Smooth muscle cell (in vitro differentiated cells): ENCODE data around the gene MUC16. TPM values are rescaled to one million over a fixed set of nuclear protein-coding genes. Genes with fewer than 3 reads are reported as not detected.
A peak's percentile ranks its signal among the peaks of the same experiment; 100 is the strongest.

ENCODE experiments used
- DNase-seq: peaks from one replicate; lab custom pipeline; 2025; ENCODE audit not compliant: unreplicated experiment; lab: John Stamatoyannopoulos, UW
- H2AFZ ChIP-seq: fragments of 200-600 bp; sonication (generic); 2 replicates; pipeline ENCODE4 v1.6.0; 2016; ENCODE audit warnings: antibody characterized with exemption, low read depth, mild to moderate bottlenecking
- H3F3A ChIP-seq: fragments of 200-600 bp; sonication (generic); 2 replicates; pipeline ENCODE4 v1.6.0; 2017; ENCODE audit warnings: antibody characterized with exemption, low read depth
- H3K27ac ChIP-seq: fragments of 200-600 bp; sonication (generic); 2 replicates; pipeline ENCODE4 v1.5.1; 2016; ENCODE audit warnings: low read depth, mild to moderate bottlenecking
- H3K27me3 ChIP-seq: fragments of 200-600 bp; sonication (generic); 2 replicates; pipeline ENCODE4 v1.6.1; 2016; ENCODE audit warnings: low read depth, mild to moderate bottlenecking
- H3K36me3 ChIP-seq: fragments of 200-600 bp; sonication (generic); 2 replicates; pipeline ENCODE4 v1.5.1; 2016; ENCODE audit warnings: low read depth
- H3K4me1 ChIP-seq: fragments of 200-600 bp; sonication (generic); 2 replicates; pipeline ENCODE4 v1.5.1; 2016; ENCODE audit warnings: low read depth
- H3K4me2 ChIP-seq: fragments of 200-600 bp; sonication (generic); 2 replicates; pipeline ENCODE4 v1.6.0; 2016; ENCODE audit warnings: mild to moderate bottlenecking
- H3K4me3 ChIP-seq: fragments of 200-600 bp; sonication (generic); 2 replicates; pipeline ENCODE4 v1.5.1; 2016; ENCODE audit warnings: mild to moderate bottlenecking
- H3K79me2 ChIP-seq: fragments of 200-600 bp; sonication (generic); 2 replicates; pipeline ENCODE4 v1.6.0; 2016; ENCODE audit warnings: low read depth, mild to moderate bottlenecking
- H3K9ac ChIP-seq: fragments of 200-600 bp; sonication (generic); 2 replicates; pipeline ENCODE4 v1.6.0; 2016; ENCODE audit warnings: low read depth
- H3K9me3 ChIP-seq: fragments of 200-600 bp; sonication (generic); replicated peaks from 2 replicates; pipeline ENCODE4 v1.5.1; 2016; ENCODE audit warnings: low read depth
- H4K20me1 ChIP-seq: fragments of 200-600 bp; sonication (generic); 2 replicates; pipeline ENCODE4 v1.6.0; 2016; ENCODE audit warnings: low read depth
- WGBS: methylation state at CpG from one replicate; pipeline ENCODE4 v1.1.7; 2016; ENCODE audit warnings: low lambda C conversion rate; 5-methylcytosine and 5-hydroxymethylcytosine counted together
- polyA plus RNA-seq: library from polyadenylated mRNA; unstranded; fragments of >200 nt; fragmentation: Nextera tagmentation; extraction: Ambion mirVana; gene quantifications from 2 replicates; pipeline ENCODE4 v1.2.1, GENCODE V29; 2016
- total RNA-seq: library from RNA; depleted of rRNA; stranded (reverse); fragments of >200 nt; gene quantifications from 2 replicates; pipeline ENCODE4 v1.2.3, GENCODE V29; 2014
- TF ChIP-seq, protein P1 (sequence below): fragments of 200-600 bp; sonication (generic); IDR thresholded peaks from 2 replicates; pipeline ENCODE4 v1.5.1; 2017; ENCODE audit warnings: borderline replicate concordance, mild to moderate bottlenecking, antibody characterized with exemption; ENCODE audit not compliant: insufficient read depth, poor library complexity, severe bottlenecking

MUC16 gene
- total and polyA plus RNA-seq, 2 experiments from 2014 or later: 0.04 TPM; not detected in 1

DNA sequence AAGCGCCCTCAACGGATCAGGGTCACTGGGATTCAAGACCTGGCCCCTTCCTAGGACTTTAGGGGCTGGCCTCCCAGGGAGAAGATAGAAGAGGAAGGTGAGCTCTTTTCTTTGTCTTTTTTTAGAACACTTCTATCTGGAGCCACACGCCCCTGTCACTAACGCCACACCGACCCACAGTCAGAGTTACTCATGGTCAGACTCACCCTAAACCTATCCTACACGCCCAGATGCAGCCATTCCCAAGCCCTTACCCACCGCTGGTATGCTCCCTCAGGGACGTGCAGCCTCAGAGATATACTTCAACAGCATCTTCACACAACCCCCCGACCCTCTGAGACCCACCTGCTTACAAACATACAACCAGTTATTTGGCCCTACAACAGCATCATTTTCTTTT, 29.9 kb upstream of the MUC16 start:
- 70% methylated on average over 9 of the region's 9 CpGs for WGBS

DNA sequence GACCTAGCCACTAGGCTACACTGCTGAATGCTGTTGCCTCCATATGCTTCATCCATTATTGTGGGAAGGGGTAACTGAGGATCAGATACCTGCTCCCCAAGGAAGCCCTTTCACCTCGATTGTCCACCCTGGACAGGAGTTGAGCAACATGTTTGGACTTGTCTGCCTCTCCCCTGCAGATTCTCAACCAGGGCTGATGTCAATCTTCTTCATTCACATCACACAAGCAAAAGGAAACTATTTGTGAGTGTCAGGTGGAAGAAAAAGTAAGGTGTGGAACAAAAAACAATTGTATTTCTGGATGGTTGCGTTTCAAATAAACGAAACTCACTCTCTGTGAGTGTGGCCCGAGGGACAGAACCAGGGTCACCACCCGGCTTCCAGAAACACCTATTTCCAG, 29.5 kb upstream of the MUC16 start:
- TF ChIP-seq, protein P1, sequence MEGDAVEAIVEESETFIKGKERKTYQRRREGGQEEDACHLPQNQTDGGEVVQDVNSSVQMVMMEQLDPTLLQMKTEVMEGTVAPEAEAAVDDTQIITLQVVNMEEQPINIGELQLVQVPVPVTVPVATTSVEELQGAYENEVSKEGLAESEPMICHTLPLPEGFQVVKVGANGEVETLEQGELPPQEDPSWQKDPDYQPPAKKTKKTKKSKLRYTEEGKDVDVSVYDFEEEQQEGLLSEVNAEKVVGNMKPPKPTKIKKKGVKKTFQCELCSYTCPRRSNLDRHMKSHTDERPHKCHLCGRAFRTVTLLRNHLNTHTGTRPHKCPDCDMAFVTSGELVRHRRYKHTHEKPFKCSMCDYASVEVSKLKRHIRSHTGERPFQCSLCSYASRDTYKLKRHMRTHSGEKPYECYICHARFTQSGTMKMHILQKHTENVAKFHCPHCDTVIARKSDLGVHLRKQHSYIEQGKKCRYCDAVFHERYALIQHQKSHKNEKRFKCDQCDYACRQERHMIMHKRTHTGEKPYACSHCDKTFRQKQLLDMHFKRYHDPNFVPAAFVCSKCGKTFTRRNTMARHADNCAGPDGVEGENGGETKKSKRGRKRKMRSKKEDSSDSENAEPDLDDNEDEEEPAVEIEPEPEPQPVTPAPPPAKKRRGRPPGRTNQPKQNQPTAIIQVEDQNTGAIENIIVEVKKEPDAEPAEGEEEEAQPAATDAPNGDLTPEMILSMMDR: no peak
- peak overlapping the region; percentile 48 for H3K9ac ChIP-seq
- H3K4me2 ChIP-seq: no peak overlapping the region
- H3K27me3 ChIP-seq: no peaks in the 10 kb centered on the region
- no peaks in the 10 kb centered on the region for H3K36me3 ChIP-seq
- DNase-seq: no peak
- H3F3A ChIP-seq: no peaks in the 10 kb centered on the region
- no peak overlapping the region for H2AFZ ChIP-seq
- H3K9me3 ChIP-seq: no peaks in the 10 kb centered on the region
- no peaks in the 10 kb centered on the region for H3K4me1 ChIP-seq
- no peaks in the 10 kb centered on the region for H3K79me2 ChIP-seq
- H3K27ac ChIP-seq: peak overlapping the region; percentile 78
- no peaks in the 10 kb centered on the region for H4K20me1 ChIP-seq
- no peak overlapping the region for H3K4me3 ChIP-seq
- WGBS: 75% methylated on average over 5 of the region's 5 CpGs

More for the DNA sequence above, 29.9 kb upstream of the MUC16 start:
- peak overlapping the region; percentile 78 for H3K27ac ChIP-seq
- no peaks in the 10 kb centered on the region for H3K9me3 ChIP-seq
- no peaks in the 10 kb centered on the region for H3K36me3 ChIP-seq
- H3K79me2 ChIP-seq: no peaks in the 10 kb centered on the region
- H3K4me3 ChIP-seq: no peak overlapping the region
- TF ChIP-seq, protein P1: no peak
- no peak for DNase-seq
- H3F3A ChIP-seq: no peaks in the 10 kb centered on the region
- H3K27me3 ChIP-seq: no peaks in the 10 kb centered on the region
- no peaks in the 10 kb centered on the region for H4K20me1 ChIP-seq
- peak overlapping the region; percentile 48 for H3K9ac ChIP-seq
- H3K4me1 ChIP-seq: no peaks in the 10 kb centered on the region
- no peak overlapping the region for H2AFZ ChIP-seq
- H3K4me2 ChIP-seq: no peak overlapping the region

DNA sequence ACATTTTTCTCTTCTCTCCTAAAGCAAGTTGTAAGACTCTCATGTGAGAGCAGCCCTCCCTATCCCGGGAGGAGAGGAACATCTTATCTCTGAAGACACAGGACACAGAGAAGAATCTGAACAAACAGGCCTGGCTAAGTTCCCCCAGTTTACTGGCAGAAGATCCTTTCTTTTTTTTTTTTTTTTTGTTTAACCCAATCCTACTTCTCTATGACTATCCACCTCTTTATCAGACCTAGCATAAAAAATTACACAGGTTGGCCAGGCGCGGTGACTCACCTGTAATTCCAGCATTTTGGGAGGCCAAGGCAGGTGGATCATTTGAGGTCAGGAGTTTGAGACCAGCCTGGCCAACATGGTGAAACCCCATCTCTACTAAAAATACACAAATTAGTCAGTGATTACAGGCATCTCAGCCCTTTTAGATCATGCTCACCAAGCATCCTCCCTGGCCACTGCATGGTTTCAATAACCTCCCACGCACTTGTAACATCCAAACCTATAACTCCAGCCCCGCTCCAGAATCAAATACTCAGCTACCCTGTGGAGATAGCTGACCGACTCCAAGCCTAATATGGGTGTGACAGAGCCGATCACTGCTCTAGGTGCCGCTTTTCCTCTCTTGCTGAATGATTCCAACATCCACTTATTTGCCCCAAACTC, 27.3 kb upstream of the MUC16 start:
- 86% methylated on average over 8 of the region's 8 CpGs for WGBS
- no peaks in the 10 kb centered on the region for H3K9me3 ChIP-seq
- H4K20me1 ChIP-seq: no peaks in the 10 kb centered on the region
- no peaks in the 10 kb centered on the region for H3K36me3 ChIP-seq
- no peaks in the 10 kb centered on the region for H3F3A ChIP-seq
- no peaks in the 10 kb centered on the region for H3K27me3 ChIP-seq
- no peak overlapping the region for H3K27ac ChIP-seq
- H2AFZ ChIP-seq: no peak overlapping the region
- DNase-seq: no peak
- H3K4me3 ChIP-seq: no peak overlapping the region
- no peak overlapping the region for H3K9ac ChIP-seq
- TF ChIP-seq, protein P1: no peak
- no peak overlapping the region for H3K4me2 ChIP-seq
- no peaks in the 10 kb centered on the region for H3K4me1 ChIP-seq
- H3K79me2 ChIP-seq: no peaks in the 10 kb centered on the region

DNA sequence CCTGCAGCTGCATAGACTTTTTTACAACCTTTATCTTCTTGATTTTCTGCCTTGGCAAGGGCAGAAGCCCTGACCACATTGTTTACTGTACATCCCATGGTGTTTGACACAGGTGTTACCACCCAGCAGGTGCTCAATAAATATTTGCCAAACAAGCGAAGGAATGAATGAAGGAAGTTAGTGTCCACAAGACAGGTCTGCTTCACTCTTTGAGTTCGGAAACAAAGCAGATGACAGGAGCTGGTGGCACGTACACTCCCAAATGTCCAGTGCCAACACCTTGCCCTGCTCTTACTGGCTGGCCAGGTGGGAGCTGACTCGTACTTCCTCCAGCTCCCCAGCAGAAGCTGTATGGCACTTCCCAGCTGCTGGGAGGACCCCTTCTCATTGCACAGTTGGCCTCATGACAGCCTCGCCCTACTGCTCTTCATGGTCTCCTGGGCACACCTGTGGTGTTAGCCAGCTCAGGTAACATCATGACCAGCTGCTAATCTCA, 22.0 kb upstream of the MUC16 start:
- Histone ChIP-seq H3K4me3 (no peak overlapping the region), H3K79me2 (no peaks in the 10 kb centered on the region), H3K27ac (no peak overlapping the region), H3F3A (no peaks in the 10 kb centered on the region), H2AFZ (no peak overlapping the region), H4K20me1 (no peaks in the 10 kb centered on the region), H3K4me2 (no peak overlapping the region), H3K4me1 (no peaks in the 10 kb centered on the region), H3K27me3 (no peaks in the 10 kb centered on the region), H3K9me3 (no peaks in the 10 kb centered on the region), H3K36me3 (no peaks in the 10 kb centered on the region), H3K9ac (no peak overlapping the region)
- TF ChIP-seq, protein P1: no peak
- 87% methylated on average over 5 of the region's 5 CpGs for WGBS
- DNase-seq: no peak
